Muscle of arm (tissue), 12 donors: ENCODE data around the gene ACAT1. TPM values are rescaled to one million over a fixed set of nuclear protein-coding genes. Genes with fewer than 3 reads are reported as not detected.
"Not testable (repeated sequence)": the region's sequence is repeated elsewhere in the genome, so short reads cannot be mapped to it uniquely, and the experiment has no call there.

Source experiments
- DNase-seq: peaks from one replicate; pipeline ENCODE4 v3.0.0-alpha.2; 2013
- polyA plus RNA-seq, 12 donors: library from polyadenylated mRNA; unstranded; fragments of 120-200 nt; gene quantifications; one replicate each; pipeline ENCODE4 v1.2.1, GENCODE V29; 2013; ENCODE audit not compliant: insufficient read length in 12 of 12

ACAT1 gene
- polyA plus RNA-seq, 12 donors: 56.9 to 199 (median 71.1) TPM; not detected in 1

DNA sequence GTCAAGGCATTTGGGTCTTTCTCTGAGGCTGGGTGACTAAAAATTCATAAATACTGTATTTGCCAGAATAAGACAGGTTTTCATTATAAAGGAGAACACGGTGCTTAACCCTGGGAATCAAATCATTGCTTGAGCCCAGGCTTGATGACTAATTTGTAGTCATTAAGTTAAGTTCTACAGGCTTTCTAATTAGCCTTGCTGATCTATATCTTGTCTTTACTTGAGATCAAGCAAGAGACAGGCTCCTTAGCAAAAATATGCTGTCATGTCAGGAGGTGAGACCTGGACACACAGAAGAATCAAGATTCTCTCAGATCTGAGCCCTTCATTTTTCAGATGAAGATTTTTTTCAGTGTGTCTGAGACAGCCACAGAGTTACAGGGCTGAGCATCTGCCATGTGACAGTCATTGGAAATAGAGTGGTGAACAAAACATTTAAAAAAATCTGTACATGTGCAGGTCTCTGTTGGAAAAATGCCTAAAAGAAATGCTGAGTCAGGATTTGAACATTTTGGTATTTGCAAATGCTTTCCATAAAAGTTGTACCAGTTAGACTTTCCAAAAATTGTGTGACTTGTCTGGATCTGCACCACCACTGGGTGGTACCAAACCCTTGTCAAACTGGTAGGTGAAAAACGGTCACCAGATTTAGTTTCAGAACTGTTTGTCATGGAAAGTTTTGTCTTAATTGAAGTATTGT, 14.6 kb downstream of the ACAT1 start:
- no peak for DNase-seq

- no peak for DNase-seq
These were observed 15.8 kb downstream of the ACAT1 start for GRCh38 chr11:108137212-108137611.

GRCh38 chr11:108142304-108142703, 20.9 kb downstream of the ACAT1 start:
- DNase-seq: no peak

- no peak for DNase-seq
These were observed 23.2 kb downstream of the ACAT1 start for GRCh38 chr11:108144615-108145014.

- DNase-seq: no peak
These were observed 25.8 kb downstream of the ACAT1 start for GRCh38 chr11:108147150-108147549.

- no peak for DNase-seq
These were observed 27.2 kb downstream of the ACAT1 start for GRCh38 chr11:108148556-108148955.

GRCh38 chr11:108154591-108154990, 33.2 kb downstream of the ACAT1 start:
- DNase-seq: no peak

DNA sequence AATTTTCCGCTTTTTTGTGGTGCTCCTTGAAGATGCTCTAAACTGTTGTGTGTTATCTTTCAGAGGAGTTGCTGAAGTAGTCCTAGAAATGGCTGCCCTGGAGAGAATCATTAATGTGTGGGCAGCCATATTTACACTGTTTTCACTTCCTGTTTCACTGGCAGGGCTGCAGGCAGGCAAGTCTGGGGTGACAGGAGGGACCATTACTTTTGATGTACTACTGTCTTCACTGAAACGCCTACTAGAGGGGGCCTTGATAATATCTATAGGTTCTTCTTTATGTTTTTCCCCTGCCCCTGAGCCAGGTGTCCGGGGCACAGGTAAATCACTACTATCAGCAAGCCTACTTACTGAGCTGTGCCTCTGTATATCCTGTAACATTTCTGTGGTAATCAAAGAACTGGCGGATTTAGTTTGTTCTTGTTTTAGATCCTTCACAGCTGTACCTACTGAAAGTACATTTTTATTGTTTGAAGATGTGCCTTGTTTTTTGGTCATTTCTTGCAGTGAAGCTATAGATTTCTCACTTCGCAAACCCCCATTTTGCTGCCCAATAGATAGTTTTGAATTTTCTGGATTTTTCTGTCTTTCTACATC, 39.7 kb downstream of the ACAT1 start:
- no peak for DNase-seq

- DNase-seq: not testable (repeated sequence)
These were observed 41.5 kb downstream of the ACAT1 start for GRCh38 chr11:108162878-108163277.

GRCh38 chr11:108167624-108168023, 46.3 kb downstream of the ACAT1 start:
- no peak for DNase-seq

- no peak for DNase-seq
These were observed 48.8 kb downstream of the ACAT1 start for GRCh38 chr11:108170184-108170583.

GRCh38 chr11:108177570-108177969, 56.2 kb downstream of the ACAT1 start:
- DNase-seq: no peak

GRCh38 chr11:108193725-108194124, 72.4 kb downstream of the ACAT1 start:
- no peak for DNase-seq

DNA sequence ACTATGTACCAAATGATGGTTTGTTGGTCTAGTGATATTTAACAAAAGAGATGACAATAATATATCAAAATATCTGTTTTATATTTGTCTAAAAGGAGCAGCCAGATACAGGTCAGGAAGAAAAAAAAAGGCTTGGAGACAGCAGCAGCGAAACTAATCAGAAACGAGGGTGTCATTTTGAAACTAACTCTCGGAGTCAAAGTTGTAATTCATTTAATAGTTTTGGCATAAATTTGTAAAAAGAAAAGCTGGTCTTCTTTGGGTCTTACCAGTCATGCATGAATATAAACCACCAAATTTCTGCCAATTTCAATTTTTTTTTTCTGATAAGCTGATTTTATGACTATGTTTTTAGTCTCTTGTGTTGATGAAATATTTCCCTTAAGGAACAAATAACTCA, 75.5 kb downstream of the ACAT1 start:
- DNase-seq: no peak

Other genes starting within 250 kb of the ACAT1 start
- 1 to 10 TPM in 1 of 12 donors, under 1 TPM in 9, not detected in 2; 0.23 to 1.5 (median 0.43) TPM for gene RAB39A, start 193.1 kb upstream of the ACAT1 start, polyA plus RNA-seq
- 10 to 100 TPM in 11 of 12 donors, not detected in 1; 27.6 to 49.1 (median 35.0) TPM for gene CUL5, start 112.7 kb upstream of the ACAT1 start, polyA plus RNA-seq
- gene NPAT, start 101.1 kb downstream of the ACAT1 start, polyA plus RNA-seq: 10 to 100 TPM in 5 of 12 donors, 1 to 10 TPM in 6, not detected in 1; 7.4 to 20.2 (median 8.9) TPM
- 10 to 100 TPM in 11 of 12 donors, not detected in 1; 29.6 to 79.8 (median 46.4) TPM for gene ATM, start 101.5 kb downstream of the ACAT1 start, polyA plus RNA-seq